PC-3 (cell line): ENCODE measurements around the gene MPV17L2.

Source experiments
- CTCF ChIP-seq: fragments of 300-600 bp; sonication (generic); conservative IDR thresholded peaks from 2 replicates; pipeline ENCODE4 v1.5.1; 2017; ENCODE audit warnings: antibody characterized with exemption, low read depth, mild to moderate bottlenecking, low read length
- EZH2 ChIP-seq: fragments of 300-600 bp; sonication (generic); IDR thresholded peaks from one replicate; pipeline ENCODE4 v1.6.1; 2017; ENCODE audit warnings: antibody characterized with exemption, mild to moderate bottlenecking, low read length; ENCODE audit not compliant: unreplicated experiment
- EZH2phosphoT487 ChIP-seq: fragments of 300-600 bp; sonication (generic); IDR thresholded peaks from 2 replicates; pipeline ENCODE4 v1.6.1; 2018; ENCODE audit warnings: mild to moderate bottlenecking, antibody characterized with exemption, low read length, borderline replicate concordance

DNA sequence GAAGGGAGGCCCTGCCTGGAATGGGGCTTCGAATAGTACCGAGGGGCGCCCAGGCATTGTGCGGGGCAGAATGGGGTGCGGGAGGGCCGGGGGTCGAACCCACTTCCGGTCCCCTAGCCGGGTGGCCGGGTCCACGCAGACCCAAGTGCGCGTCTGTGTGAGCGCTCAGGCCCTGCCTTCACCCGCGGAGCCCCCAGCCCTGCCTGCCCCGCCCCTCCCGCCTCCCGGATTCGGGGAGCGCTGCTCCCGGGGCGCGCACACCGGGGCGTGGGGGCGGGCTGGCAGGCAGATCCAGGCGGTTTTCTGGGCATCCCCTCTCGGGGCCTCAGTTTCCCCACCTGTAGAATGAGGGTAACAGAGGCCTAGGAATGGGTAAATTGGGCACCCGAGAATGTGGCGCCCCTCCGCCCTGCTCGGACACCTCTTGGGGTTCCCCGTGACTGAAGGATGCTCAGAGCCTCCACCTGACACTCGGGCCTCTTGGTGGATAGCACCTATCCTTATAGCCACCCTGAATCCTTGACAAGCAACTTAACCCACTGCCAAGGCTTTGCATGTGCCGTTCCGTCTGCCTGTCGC lies 39.4 kb upstream of the MPV17L2 start:
- TF ChIP-seq CTCF, result no peak
- TF ChIP-seq EZH2phosphoT487, result no peak
- no peak for TF ChIP-seq EZH2
